ENCODE results near the gene VPS45.

The VPS45 gene

DNA sequence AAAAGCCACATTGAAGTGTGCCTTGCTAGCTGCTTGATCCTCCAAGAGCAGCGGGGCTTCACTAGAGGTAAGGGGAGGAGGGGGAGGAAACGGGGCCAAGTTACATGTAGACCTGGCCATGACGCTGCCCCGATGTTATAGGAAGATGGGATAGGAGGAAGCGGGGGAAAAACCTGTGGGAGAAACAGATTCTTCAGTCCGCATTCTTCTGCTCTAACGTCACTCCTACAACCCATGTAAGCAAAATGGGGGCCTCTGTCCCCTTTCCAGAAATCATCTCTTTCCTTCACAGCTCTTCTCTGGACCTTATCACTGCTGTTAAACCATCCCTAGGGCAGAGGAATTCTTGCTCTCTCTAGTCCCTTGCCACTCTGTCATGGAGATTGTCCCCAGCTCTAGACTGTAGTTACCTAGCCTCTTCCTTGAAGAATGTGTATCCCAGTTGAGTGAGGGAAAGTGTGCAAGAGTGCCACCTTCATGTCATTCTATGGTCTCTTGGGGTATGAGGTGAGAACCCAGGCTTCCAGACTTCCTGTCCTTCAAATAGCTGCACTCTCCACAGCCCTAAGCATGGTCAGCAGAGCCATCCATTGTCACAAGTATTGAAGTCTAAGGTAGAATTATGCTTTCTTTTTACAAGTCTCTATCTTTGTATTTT, 93.5 kb downstream of the VPS45 start:
- H3K9me3 ChIP-seq (ENCODE audit: low read depth, low read length), result no peaks in the 10 kb centered on the region
- peak overlapping the region; percentile 97 for H3K27ac ChIP-seq
- no peak for DNase-seq (ENCODE audit: low read depth, low spot score)
- H3K9ac ChIP-seq (ENCODE audit: insufficient read length), result no peak overlapping the region
- H3K4me3 ChIP-seq, result no peak overlapping the region
- peaks cover 37% of the 10 kb centered on the region for H3K36me3 ChIP-seq (ENCODE audit: insufficient read depth, low read length)
- no peak for TF ChIP-seq POLR2AphosphoS5 (IDR thresholded peaks at IDR 0.05; ENCODE audit: borderline replicate concordance, low read depth, low read length)
- TF ChIP-seq FOXP2 (optimal IDR thresholded peaks at IDR 0.05; ENCODE audit: control extremely low read depth, extremely low read length, insufficient read depth), result no peak
- TF ChIP-seq EZH2 (IDR thresholded peaks at IDR 0.05), result no peak

DNA sequence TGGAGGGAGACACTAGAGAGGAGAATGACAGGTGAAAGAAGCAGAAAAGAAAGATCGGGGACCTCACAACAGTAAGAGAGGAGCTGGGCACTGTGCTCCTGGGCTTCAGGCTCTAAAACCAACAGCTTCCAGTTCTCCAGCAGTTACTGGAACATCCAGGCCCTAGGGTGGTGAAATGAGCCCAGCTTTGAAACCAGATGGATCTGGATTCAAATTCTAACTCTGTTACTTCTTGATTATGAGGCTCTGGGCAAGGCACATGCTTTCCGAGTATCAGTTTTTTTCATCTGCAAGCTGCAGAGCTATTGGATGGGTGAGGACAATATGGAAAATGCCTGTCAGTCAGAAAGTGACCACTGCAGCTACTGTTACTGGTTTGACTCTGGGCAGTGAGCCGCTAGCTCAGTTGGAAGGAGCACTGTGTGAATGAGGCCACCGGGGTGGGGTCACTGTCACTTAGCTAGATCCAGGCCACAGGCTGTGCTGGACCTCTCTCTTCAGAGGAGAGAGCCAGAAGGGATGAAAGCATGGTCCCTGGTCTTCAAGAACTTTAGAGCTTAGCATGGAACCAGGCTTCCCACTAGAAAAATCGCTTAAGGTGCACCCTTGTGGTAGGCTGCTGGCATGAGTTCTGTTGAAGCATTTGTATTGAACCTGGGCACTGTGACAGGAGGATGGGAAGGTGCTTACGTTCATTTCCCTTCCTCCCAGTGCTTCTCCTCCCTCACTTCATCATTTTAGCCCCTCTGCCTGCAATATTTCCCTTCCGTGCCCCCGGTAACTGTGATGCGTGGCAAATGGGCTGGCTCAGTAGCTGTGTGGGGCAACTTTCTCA, 94.4 kb downstream of the VPS45 start:
- H3K9ac ChIP-seq (ENCODE audit: insufficient read length), result peak overlapping the region; percentile 83
- no peak for DNase-seq (ENCODE audit: low read depth, low spot score)
- no peak for TF ChIP-seq FOXP2 (optimal IDR thresholded peaks at IDR 0.05; ENCODE audit: control extremely low read depth, extremely low read length, insufficient read depth)
- TF ChIP-seq POLR2AphosphoS5 (IDR thresholded peaks at IDR 0.05; ENCODE audit: borderline replicate concordance, low read depth, low read length), result no peak
- no peak for TF ChIP-seq EZH2 (IDR thresholded peaks at IDR 0.05)
- peak overlapping the region; percentile 72 for H3K4me3 ChIP-seq
- H3K9me3 ChIP-seq (ENCODE audit: low read depth, low read length), result no peaks in the 10 kb centered on the region
- peak overlapping the region; percentile 97 for H3K27ac ChIP-seq
- peaks cover 28% of the 10 kb centered on the region for H3K36me3 ChIP-seq (ENCODE audit: insufficient read depth, low read length)

DNA sequence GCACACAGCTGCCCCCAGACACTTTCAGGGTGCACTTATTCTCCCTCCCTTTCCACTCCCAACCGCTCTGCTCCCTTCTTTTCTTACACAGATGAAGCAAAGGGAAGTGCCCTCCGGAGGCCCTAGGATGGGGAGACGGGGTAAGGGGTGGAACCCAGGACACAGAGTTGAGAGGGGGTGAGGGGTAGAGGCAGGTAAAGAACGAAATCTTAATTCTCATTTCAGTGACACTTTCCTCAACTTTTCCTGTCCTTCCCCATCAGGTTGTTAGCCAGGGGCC, 94.9 kb downstream of the VPS45 start:
- TF ChIP-seq EZH2 (IDR thresholded peaks at IDR 0.05) (no peak), POLR2AphosphoS5 (IDR thresholded peaks at IDR 0.05; ENCODE audit: borderline replicate concordance, low read depth, low read length) (no peak), FOXP2 (optimal IDR thresholded peaks at IDR 0.05; ENCODE audit: control extremely low read depth, extremely low read length, insufficient read depth) (no peak)
- Histone ChIP-seq H3K9me3 (ENCODE audit: low read depth, low read length) (no peaks in the 10 kb centered on the region), H3K27ac (peak overlapping the region; percentile 97), H3K36me3 (ENCODE audit: insufficient read depth, low read length) (peaks cover 22% of the 10 kb centered on the region), H3K4me3 (peak overlapping the region; percentile 72), H3K9ac (ENCODE audit: insufficient read length) (peak overlapping the region; percentile 83)
- DNase-seq (ENCODE audit: low read depth, low spot score), result no peak

DNA sequence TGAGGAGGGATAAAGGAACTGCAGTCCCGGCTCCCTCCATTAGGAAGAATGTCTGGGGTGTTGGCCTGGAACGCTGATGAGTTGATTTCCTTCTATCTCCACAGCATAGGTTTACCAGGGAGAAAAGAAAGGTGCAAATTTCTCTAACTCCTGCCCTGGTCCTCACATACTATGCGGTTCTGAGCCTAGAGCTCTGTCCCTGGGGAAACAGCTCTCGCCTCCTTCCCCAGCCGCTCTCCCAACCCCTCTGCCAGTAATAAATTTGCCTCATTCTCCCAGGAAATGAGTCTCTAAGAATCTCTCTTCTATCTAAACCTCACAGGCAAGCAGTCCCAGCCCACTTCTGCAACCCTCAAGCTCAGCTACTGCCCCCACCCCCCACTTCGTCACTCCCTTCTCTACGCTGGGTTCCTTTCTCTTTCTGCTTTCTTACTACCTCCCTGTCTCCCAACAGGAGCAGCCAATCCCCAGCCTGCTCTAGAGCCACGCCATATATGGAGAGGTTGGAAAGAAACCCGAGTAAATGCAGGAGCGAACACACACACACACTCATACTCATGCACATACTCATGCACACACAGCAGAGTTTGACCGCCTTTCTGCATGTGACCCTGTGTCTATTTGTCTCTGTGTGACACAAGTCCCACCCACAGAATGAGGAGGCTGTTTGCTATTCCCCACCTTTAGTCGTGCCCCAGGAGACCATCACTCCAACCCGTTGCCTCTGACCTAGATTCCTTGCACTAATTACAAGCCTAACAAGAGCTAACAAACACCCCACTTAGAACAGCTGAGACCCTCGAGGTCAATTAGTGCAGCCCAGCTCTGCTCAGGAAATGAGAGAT, 95.5 kb downstream of the VPS45 start:
- peak overlapping the region; percentile 97 for H3K27ac ChIP-seq
- H3K9ac ChIP-seq (ENCODE audit: insufficient read length), result peak overlapping the region; percentile 83
- no peaks in the 10 kb centered on the region for H3K9me3 ChIP-seq (ENCODE audit: low read depth, low read length)
- H3K36me3 ChIP-seq (ENCODE audit: insufficient read depth, low read length), result peaks cover 17% of the 10 kb centered on the region
- TF ChIP-seq EZH2 (IDR thresholded peaks at IDR 0.05) (no peak), POLR2AphosphoS5 (IDR thresholded peaks at IDR 0.05; ENCODE audit: borderline replicate concordance, low read depth, low read length) (peak; percentile 73), FOXP2 (optimal IDR thresholded peaks at IDR 0.05; ENCODE audit: control extremely low read depth, extremely low read length, insufficient read depth) (no peak)
- H3K4me3 ChIP-seq, result peak overlapping the region; percentile 72
- peak; percentile 87 for DNase-seq (ENCODE audit: low read depth, low spot score)

DNA sequence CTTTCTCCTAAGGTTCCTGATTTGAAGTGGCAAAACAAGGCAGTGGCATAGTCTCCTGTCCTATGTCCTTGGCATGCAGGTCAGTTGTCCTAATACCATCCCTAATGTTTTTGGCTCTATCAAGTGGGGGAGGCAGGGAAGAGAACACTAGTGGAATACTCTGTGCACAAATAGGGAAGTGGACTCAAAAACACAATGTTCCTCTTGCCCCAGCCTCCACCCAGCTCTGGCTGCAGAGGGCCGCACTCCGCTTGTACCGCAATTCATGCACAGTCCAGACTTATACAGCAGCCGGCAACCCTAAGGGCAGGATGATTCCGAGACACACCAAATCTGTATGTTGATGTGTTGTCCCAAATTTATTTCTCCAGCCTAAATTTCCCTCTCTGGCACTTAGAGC, 96.6 kb downstream of the VPS45 start:
- H3K27ac ChIP-seq, result peak overlapping the region; percentile 97
- no peak for DNase-seq (ENCODE audit: low read depth, low spot score)
- no peak overlapping the region for H3K9ac ChIP-seq (ENCODE audit: insufficient read length)

DNA sequence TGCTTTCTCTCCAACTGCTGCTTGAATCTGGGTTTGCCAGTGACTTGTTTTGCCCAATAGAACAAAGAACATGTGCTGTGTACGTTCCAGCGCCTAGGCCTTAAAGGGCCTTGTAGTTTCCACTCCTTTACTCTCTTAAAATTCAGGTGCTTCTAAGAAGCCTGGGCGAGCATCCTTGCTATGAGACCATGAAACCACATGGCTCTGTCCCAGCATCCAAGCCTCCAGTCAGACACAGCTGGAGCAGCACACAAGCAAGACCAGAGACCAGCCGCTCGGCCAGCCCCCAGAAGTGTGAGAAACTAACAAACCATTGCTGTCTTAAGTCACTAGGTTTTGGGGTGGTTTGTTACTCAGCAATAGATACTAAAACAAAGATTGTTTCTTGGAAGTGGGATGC, 97.2 kb downstream of the VPS45 start:
- Histone ChIP-seq H3K4me3 (no peak overlapping the region), H3K9ac (ENCODE audit: insufficient read length) (no peak overlapping the region), H3K27ac (peak overlapping the region; percentile 3; the same call in 1 of the 2 replicates), H3K9me3 (ENCODE audit: low read depth, low read length) (no peaks in the 10 kb centered on the region), H3K36me3 (ENCODE audit: insufficient read depth, low read length) (peaks cover 2% of the 10 kb centered on the region; the same call in 1 of the 2 replicates)
- TF ChIP-seq EZH2 (IDR thresholded peaks at IDR 0.05) (no peak), FOXP2 (optimal IDR thresholded peaks at IDR 0.05; ENCODE audit: control extremely low read depth, extremely low read length, insufficient read depth) (no peak), POLR2AphosphoS5 (IDR thresholded peaks at IDR 0.05; ENCODE audit: borderline replicate concordance, low read depth, low read length) (no peak)
- no peak for DNase-seq (ENCODE audit: low read depth, low spot score)

More for the DNA sequence above, 96.6 kb downstream of the VPS45 start:
- Histone ChIP-seq H3K9me3 (ENCODE audit: low read depth, low read length) (no peaks in the 10 kb centered on the region), H3K4me3 (no peak overlapping the region), H3K36me3 (ENCODE audit: insufficient read depth, low read length) (peaks cover 7% of the 10 kb centered on the region)
- no peak for TF ChIP-seq EZH2 (IDR thresholded peaks at IDR 0.05)
- TF ChIP-seq POLR2AphosphoS5 (IDR thresholded peaks at IDR 0.05; ENCODE audit: borderline replicate concordance, low read depth, low read length), result no peak
- no peak for TF ChIP-seq FOXP2 (optimal IDR thresholded peaks at IDR 0.05; ENCODE audit: control extremely low read depth, extremely low read length, insufficient read depth)

DNA sequence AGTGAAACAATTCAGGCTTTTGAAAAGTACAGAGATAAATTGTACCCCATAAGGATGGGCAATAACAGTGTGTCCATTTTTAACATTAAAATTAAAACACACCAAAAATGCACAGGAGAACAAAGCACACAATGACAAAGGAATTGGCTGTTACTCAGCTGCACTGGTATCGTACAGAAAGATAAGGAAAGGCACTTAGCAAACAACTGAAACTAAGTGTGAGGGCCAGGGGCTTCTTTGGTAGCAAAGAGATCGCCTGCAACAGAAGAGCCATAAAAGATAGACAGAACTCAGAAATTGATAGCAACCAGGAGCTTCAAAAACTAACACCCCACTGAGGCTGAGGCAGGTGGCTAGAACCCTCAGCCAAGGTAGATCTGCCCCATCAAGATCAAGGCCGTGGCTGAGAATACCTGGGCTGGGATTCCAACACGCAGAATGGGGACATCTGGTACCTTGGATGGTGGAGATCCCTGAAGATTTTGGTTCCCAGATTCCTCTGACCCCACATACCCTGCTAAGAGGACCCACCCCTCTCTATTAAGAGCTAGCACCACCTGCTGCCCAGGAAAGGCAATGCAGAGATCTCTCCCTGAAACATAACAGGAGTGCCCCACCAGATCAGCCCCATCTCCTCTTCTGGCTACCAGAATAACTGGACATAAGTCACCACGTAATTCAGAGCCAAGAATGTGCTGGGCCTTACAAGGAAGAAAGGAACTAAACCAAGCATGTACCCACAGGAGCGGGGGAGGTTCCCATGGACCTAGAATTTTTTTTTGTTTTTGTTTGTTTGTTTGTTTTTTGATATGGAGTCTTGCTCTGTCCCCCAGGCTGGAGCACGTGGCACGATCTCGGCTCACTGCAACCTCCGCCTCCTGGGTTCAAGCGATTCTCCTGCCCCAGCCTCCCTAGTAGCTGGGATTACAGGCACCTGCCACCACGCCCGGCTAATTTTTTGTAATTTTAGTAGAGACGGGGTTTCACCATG, 98.3 kb downstream of the VPS45 start:
- no peaks in the 10 kb centered on the region for H3K36me3 ChIP-seq (ENCODE audit: insufficient read depth, low read length)
- no peak overlapping the region for H3K4me3 ChIP-seq
- no peak for TF ChIP-seq POLR2AphosphoS5 (IDR thresholded peaks at IDR 0.05; ENCODE audit: borderline replicate concordance, low read depth, low read length)
- no peak for TF ChIP-seq FOXP2 (optimal IDR thresholded peaks at IDR 0.05; ENCODE audit: control extremely low read depth, extremely low read length, insufficient read depth)
- no peak for TF ChIP-seq EZH2 (IDR thresholded peaks at IDR 0.05)
- DNase-seq (ENCODE audit: low read depth, low spot score), result no peak
- no peak overlapping the region for H3K27ac ChIP-seq
- no peaks in the 10 kb centered on the region for H3K9me3 ChIP-seq (ENCODE audit: low read depth, low read length)
- H3K9ac ChIP-seq (ENCODE audit: insufficient read length), result no peak overlapping the region

All from SK-N-MC (cell line).